NB4 (cell line): ENCODE results near the gene RCE1.

Experiments
- MAX ChIP-seq: IDR thresholded peaks from 2 replicates; pipeline ENCODE4 v1.6.1; 2011; ENCODE audit warnings: low read depth, low read length
- POLR2A ChIP-seq: IDR thresholded peaks from 2 replicates; pipeline ENCODE4 v1.6.1; 2011; ENCODE audit warnings: mild to moderate bottlenecking; ENCODE audit not compliant: insufficient read length; ENCODE audit errors: extremely low read depth
- TF ChIP-seq, protein P1 (sequence below): IDR thresholded peaks from one replicate; pipeline ENCODE4 v1.5.1; 2012; ENCODE audit warnings: low read depth, low read length

GRCh38 chr11:66879999-66880398, 36.8 kb downstream of the RCE1 start:
- TF ChIP-seq POLR2A (no peak), MAX (no peak)
- TF ChIP-seq, protein P1, sequence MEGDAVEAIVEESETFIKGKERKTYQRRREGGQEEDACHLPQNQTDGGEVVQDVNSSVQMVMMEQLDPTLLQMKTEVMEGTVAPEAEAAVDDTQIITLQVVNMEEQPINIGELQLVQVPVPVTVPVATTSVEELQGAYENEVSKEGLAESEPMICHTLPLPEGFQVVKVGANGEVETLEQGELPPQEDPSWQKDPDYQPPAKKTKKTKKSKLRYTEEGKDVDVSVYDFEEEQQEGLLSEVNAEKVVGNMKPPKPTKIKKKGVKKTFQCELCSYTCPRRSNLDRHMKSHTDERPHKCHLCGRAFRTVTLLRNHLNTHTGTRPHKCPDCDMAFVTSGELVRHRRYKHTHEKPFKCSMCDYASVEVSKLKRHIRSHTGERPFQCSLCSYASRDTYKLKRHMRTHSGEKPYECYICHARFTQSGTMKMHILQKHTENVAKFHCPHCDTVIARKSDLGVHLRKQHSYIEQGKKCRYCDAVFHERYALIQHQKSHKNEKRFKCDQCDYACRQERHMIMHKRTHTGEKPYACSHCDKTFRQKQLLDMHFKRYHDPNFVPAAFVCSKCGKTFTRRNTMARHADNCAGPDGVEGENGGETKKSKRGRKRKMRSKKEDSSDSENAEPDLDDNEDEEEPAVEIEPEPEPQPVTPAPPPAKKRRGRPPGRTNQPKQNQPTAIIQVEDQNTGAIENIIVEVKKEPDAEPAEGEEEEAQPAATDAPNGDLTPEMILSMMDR, result no peak
